GM21447 (cell line): ENCODE results near the gene POLR1G.
A peak's percentile ranks its signal among the peaks of the same experiment; 100 is the strongest.
"Not testable (repeated sequence)": the region's sequence is repeated elsewhere in the genome, so short reads cannot be mapped to it uniquely, and the experiment has no call there.

ENCODE experiments used
- ATAC-seq: cut with Tn5 transposase; IDR thresholded peaks from one replicate; pipeline ENCODE4 v1.9.1; 2021; ENCODE audit not compliant: unreplicated experiment

POLR1G gene

GRCh38 chr19:45395821-45396617, 10.4 kb upstream of the POLR1G start:
- ATAC-seq = no peak

DNA sequence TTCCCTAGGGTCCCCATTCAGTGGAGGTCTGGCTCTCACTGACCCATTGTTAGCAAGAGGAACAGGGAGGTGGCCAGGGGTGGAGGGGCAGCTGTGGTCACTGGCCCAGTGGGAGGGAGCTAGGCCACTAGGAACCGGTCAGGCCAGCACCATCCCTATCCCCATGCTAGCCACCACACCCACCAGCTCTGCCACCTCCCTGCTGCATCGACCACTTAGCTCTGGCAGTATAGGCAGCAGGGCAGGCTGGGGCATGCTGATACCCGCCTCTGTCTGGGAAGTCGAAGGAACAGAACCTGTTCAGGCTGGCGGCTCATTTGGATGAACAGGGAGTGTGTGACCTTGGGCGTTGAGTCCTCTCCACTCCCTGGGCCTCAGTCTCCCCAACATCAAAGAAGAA, 6.3 kb upstream of the POLR1G start:
- no peak for ATAC-seq

GRCh38 chr19:45401815-45402214, 4.6 kb upstream of the POLR1G start:
- ATAC-seq = no peak

- no peak for ATAC-seq
Observed at GRCh38 chr19:45402298-45403061, 4.0 kb upstream of the POLR1G start.

DNA sequence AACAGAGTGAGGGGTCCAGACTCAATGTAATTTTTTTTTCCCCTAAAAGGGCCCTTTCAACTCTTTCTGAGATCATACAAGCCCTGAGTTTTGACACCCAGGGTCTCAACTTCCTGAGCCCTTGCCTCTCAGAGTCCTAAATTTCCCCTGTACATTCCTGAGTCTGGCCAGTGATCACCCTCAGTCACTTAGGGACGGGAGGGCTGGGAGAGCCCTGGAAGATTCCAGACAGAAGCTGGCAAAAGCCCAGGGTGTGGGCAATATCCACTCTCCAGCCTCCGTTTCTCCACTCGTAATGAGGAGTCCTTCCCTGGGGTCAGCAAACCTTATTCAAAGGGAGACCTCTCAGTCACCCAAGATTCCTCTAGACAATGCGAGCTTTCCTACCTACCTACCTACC, 3.2 kb upstream of the POLR1G start:
- ATAC-seq = no peak

- no peak for ATAC-seq
Observed at GRCh38 chr19:45403781-45404556, 2.5 kb upstream of the POLR1G start.

DNA sequence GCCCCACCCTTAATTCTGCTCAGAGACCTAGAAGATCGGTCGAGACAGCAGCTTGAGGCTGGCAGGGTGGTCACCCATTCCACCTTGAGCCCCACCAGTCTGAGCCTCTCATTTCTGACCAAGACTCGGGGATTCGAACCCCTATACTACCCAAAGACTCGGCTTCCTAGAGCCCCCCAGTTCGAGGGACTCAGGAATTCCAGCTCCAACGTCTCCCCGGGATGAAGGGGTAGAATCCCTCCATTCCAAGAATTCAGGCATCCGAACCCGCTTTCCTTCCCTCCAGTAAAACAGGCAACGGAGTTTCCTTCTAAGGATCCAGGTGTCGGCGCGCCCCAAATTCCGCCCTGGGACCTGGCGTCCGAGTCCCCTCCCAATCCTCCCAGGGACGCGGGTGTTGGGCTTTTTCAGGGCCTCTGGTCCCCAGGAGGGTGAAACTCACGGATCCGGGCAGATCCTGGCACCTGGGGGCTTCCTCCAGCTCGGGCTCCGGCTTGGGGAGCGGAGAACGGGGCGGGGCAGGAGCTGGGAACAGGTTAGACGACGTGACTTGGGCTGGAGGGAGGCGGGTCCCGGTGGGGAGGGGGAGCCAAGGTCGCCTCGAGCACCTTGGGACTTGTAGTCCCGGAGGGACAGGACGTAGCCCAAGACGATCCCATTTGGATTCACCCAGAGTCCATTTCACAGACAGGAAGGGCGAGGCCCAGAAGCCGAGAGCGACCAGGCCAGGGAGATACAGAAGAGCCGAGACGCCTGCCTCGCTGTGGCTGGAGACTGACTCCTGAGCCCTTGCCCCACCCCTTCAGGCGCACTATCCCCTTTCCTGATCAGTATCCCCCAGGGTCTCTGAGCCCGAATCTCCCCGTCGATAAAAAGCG, 1.6 kb upstream of the POLR1G start, which contains the start of gene PPP1R13L:
Gene PPP1R13L, minus strand, starts transcription at position 513 of the 878 bp plus-strand sequence. CDS start 6,751 bp downstream, outside the sequence.
- peak; percentile 35 for ATAC-seq

GRCh38 chr19:45405435-45406225, 814 bp upstream of the POLR1G start:
- ATAC-seq = peak; percentile 39

GRCh38 chr19:45407091-45407375, 589 bp downstream of the POLR1G start:
- ATAC-seq = no peak

GRCh38 chr19:45407585-45407984, 1.1 kb downstream of the POLR1G start:
- not testable (repeated sequence) for ATAC-seq

DNA sequence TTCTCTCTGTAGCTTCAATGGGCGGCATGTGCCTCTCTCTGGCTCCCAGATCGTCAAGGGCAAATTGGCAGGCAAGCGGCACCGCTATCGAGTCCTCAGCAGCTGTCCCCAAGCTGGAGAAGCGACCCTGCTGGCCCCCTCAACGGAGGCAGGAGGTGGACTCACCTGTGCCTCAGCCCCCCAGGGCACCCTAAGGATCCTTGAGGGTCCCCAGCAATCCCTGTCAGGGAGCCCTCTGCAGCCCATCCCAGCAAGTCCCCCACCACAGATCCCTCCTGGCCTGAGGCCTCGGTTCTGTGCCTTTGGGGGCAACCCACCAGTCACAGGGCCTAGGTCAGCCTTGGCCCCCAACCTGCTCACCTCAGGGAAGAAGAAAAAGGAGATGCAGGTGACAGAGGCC, 1.7 kb downstream of the POLR1G start:
- ATAC-seq = no peak

- ATAC-seq = no peak
Observed at GRCh38 chr19:45408830-45409556, 2.5 kb downstream of the POLR1G start.

DNA sequence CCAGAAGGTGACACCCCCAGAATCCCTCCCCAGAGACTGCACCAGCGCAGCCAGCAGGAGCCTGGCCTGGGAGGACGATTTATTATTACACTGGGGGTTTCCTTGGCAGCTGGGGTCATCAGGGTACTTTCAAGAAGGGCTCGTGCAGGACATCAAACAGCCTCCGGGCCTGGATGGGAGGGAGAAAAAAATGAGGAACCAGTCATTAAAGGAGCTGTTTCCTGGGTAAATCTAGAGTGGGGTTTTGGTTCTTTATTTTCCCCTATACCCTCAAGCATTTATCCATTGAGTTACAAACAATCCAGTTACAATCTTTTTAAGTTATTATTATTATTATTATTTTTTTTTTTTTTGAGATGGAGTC, 3.1 kb downstream of the POLR1G start:
- no peak for ATAC-seq

GRCh38 chr19:45410330-45410729, 3.9 kb downstream of the POLR1G start:
- not testable (repeated sequence) for ATAC-seq

DNA sequence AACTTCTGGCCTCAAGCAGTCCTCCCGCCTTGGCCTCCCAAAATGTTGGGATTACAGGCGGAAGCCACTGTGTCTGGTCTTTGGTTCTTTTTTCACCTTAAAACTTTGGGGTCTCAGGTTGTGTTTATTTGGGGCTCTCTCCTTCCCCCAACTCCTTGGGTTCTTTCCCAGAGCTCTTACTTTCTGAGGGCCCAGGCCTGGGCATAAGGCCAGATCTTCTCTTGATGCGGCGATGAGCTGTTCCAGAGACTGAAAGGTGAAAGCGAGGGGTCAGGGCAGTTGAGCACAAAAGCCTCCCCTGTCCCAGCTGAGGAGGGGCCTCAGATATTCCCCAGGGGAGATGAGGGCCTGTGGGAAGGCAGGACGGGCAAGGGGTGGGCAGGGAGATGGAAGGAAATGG, 7.1 kb downstream of the POLR1G start:
- no peak for ATAC-seq

DNA sequence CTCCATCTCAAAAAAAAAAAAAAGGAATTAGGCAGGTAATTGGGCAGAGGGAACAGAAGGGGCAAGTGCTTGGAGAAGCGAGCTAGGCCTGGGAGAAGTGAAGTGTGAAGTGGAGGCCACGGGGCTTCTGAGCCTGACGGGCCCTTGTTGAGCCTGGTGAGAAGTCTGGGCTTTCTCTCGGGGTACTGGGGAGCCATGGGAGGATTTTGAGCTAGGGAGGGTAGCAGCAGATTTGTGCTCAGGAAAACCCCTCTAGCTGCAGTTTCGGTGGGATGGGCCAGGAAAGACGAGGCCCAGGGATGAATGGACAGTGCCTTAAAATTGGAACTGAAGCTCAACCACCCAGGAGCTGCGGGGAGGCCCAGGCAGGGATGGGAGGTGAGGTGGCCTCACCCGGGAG, 8.0 kb downstream of the POLR1G start:
- ATAC-seq = no peak

GRCh38 chr19:45417151-45417550, 10.7 kb downstream of the POLR1G start:
- no peak for ATAC-seq

DNA sequence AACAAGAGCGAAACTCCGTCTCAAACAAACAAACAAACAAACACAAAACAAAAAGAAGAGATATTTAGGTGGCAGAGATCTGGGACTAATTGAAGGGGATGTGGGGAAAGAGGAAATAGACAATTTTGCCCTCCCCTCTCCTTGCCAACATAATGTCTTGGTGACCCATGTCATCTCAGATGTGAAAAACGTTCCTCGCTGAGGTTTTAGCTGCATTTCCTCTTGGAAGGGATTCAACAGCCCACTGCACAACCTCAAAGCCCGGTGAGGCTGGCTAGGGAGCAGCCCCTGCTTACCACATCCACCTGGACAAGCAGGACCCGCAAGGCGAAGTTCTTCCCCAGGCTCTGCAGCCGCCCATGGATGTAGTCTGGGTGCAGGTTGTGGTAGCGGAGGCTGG, 12.4 kb downstream of the POLR1G start:
- no peak for ATAC-seq

GRCh38 chr19:45419396-45419795, 13.0 kb downstream of the POLR1G start:
- peak; percentile 58 for ATAC-seq
